Dermis microvascular lymphatic vessel endothelial cell (primary cell): Measurements from ENCODE around the gene SLC24A3. TPM values are rescaled to one million over a fixed set of nuclear protein-coding genes. Genes with fewer than 3 reads are reported as not detected.

Experiments
- DNase-seq, 2 donors: peaks; one replicate each; pipeline versions ENCODE4 v3.0.0 to v3.0.0-alpha.2; 2010; ENCODE audit warnings: low read depth in 2 of 2
- total RNA-seq: library from RNA; depleted of rRNA; stranded (reverse); fragments of >200 nt; gene quantifications from 2 replicates; pipeline ENCODE4 v1.2.1, GENCODE V29; 2014

Gene SLC24A3
- total RNA-seq, 1 donor from 2014 or later = under 0.01 TPM

GRCh38 chr20:19495905-19496703, 283.7 kb downstream of the SLC24A3 start:
- DNase-seq = no peak

GRCh38 chr20:19497064-19497463, 284.6 kb downstream of the SLC24A3 start:
- no peak for DNase-seq

- no peak for DNase-seq
Observed at GRCh38 chr20:19498756-19499155, 286.3 kb downstream of the SLC24A3 start.

- no peak for DNase-seq
Observed at GRCh38 chr20:19501476-19502115, 289.2 kb downstream of the SLC24A3 start.

- DNase-seq = no peak
Observed at GRCh38 chr20:19502169-19502568, 289.7 kb downstream of the SLC24A3 start.

GRCh38 chr20:19504251-19504650, 291.8 kb downstream of the SLC24A3 start:
- DNase-seq = no peak

GRCh38 chr20:19506021-19506420, 293.6 kb downstream of the SLC24A3 start:
- no peak for DNase-seq

- DNase-seq = no peak
Observed at GRCh38 chr20:19508449-19508848, 296.0 kb downstream of the SLC24A3 start.

GRCh38 chr20:19510611-19511010, 298.2 kb downstream of the SLC24A3 start:
- DNase-seq = no peak

GRCh38 chr20:19511931-19512330, 299.5 kb downstream of the SLC24A3 start:
- no peak for DNase-seq

- no peak for DNase-seq
Observed at GRCh38 chr20:19512886-19513677, 300.6 kb downstream of the SLC24A3 start.

- DNase-seq = no peak
Observed at GRCh38 chr20:19515074-19515473, 302.6 kb downstream of the SLC24A3 start.

- no peak for DNase-seq
Observed at GRCh38 chr20:19519466-19519865, 307.0 kb downstream of the SLC24A3 start.

- no peak for DNase-seq
Observed at GRCh38 chr20:19520261-19520660, 307.8 kb downstream of the SLC24A3 start.

- DNase-seq = no peak
Observed at GRCh38 chr20:19522071-19522801, 309.8 kb downstream of the SLC24A3 start.

- no peak for DNase-seq
Observed at GRCh38 chr20:19522836-19523590, 310.6 kb downstream of the SLC24A3 start.

- no peak for DNase-seq
Observed at GRCh38 chr20:19524691-19525090, 312.2 kb downstream of the SLC24A3 start.

- DNase-seq = no peak
Observed at GRCh38 chr20:19527509-19527908, 315.1 kb downstream of the SLC24A3 start.

- no peak for DNase-seq
Observed at GRCh38 chr20:19528286-19529030, 316.0 kb downstream of the SLC24A3 start.

GRCh38 chr20:19530006-19530405, 317.6 kb downstream of the SLC24A3 start:
- no peak for DNase-seq
